Ascending aorta (tissue), 2 donors: ENCODE results near the gene COG4. TPM values are rescaled to one million over a fixed set of nuclear protein-coding genes. Genes with fewer than 3 reads are reported as not detected.

ENCODE experiments used
- DNase-seq, 2 donors: peaks; one replicate each; pipeline ENCODE4 v3.0.0-alpha.2; 2019; ENCODE audit warnings: low spot score in 2 of 2
- H3K27ac ChIP-seq, 2 donors: fragments of 200-600 bp; sonication (generic); one replicate each; pipeline ENCODE4 v1.5.1; 2016 to 2017; ENCODE audit warnings: mild to moderate bottlenecking in 1 of 2
- H3K27me3 ChIP-seq: fragments of 200-600 bp; sonication (generic); one replicate; pipeline ENCODE4 v1.5.1; 2017
- H3K36me3 ChIP-seq, 2 donors: fragments of 200-600 bp; sonication (generic); one replicate each; pipeline ENCODE4 v1.5.1; 2016
- H3K4me1 ChIP-seq, 2 donors: fragments of 200-600 bp; sonication (generic); one replicate each; pipeline ENCODE4 v1.5.1; 2016 to 2017; ENCODE audit warnings: mild to moderate bottlenecking in 1 of 2
- H3K4me3 ChIP-seq, 2 donors: fragments of 200-600 bp; sonication (generic); one replicate each; pipeline ENCODE4 v1.5.1; 2016 to 2017; ENCODE audit warnings: mild to moderate bottlenecking in 1 of 2
- H3K9me3 ChIP-seq, 2 donors: fragments of 200-600 bp; sonication (generic); one replicate each; pipeline ENCODE4 v1.5.1; 2016
- CTCF ChIP-seq, 3 experiments: fragments of 200-600 bp in 2 of 3; fragments of 450-650 bp in 1 of 3; sonication (generic) in 2 of 3; IDR thresholded peaks; one replicate each; pipeline ENCODE4 v1.5.1; 2016 to 2019; ENCODE audit warnings: antibody characterized with exemption in 3 of 3, mild to moderate bottlenecking in 1 of 3, moderate library complexity in 1 of 3
- intact Hi-C: fragments of 100-400 bp; cut with DNase I; formaldehyde crosslinking; loops from one replicate; pipeline ENCODE4 v1.15.1; 2023
- total RNA-seq: library from RNA; depleted of rRNA; stranded (reverse); fragments of >200 nt; gene quantifications from one replicate; pipeline ENCODE4 v1.1.0, GENCODE V29; 2016

The COG4 gene
- total RNA-seq, 1 donor from 2014 or later, result 59.1 TPM

GRCh38 chr16:70432723-70433457 is 90.5 kb downstream of the COG4 start:
- Histone ChIP-seq H3K4me1 (peaks cover 27 to 60% of the 10 kb centered on the region in 2 donors), H3K27ac (peak overlapping the region; percentile 73 to 75), H3K27me3 (no peaks in the 10 kb centered on the region), H3K36me3 (peaks cover 0 to 4% of the 10 kb centered on the region in 2 donors), H3K9me3 (no peaks in the 10 kb centered on the region), H3K4me3 (peak overlapping the region in 1 of 2 donors; percentile 30)
- intact Hi-C loops, result no loop called here
- no peak for TF ChIP-seq CTCF (IDR thresholded peaks at IDR 0.05)
- no peak for DNase-seq

GRCh38 chr16:70432356-70432722 is 91.0 kb downstream of the COG4 start:
- DNase-seq, result no peak
- H3K4me1 ChIP-seq, result peaks cover 30 to 64% of the 10 kb centered on the region in 2 donors
- H3K4me3 ChIP-seq, result no peak overlapping the region
- H3K9me3 ChIP-seq, result no peaks in the 10 kb centered on the region
- peaks cover 0 to 4% of the 10 kb centered on the region in 2 donors for H3K36me3 ChIP-seq
- intact Hi-C loops, result no loop called here
- TF ChIP-seq CTCF (IDR thresholded peaks at IDR 0.05), result no peak
- peak overlapping the region; percentile 73 to 75 for H3K27ac ChIP-seq
- H3K27me3 ChIP-seq, result no peaks in the 10 kb centered on the region

- peak overlapping the region; percentile 3 to 37 for H3K27ac ChIP-seq
- H3K9me3 ChIP-seq, result no peaks in the 10 kb centered on the region
- no peak for DNase-seq
- TF ChIP-seq CTCF (IDR thresholded peaks at IDR 0.05), result no peak
- H3K36me3 ChIP-seq, result peaks cover 0 to 4% of the 10 kb centered on the region in 2 donors
- H3K4me1 ChIP-seq, result peaks cover 30 to 60% of the 10 kb centered on the region in 2 donors
- no peaks in the 10 kb centered on the region for H3K27me3 ChIP-seq
- no peak overlapping the region for H3K4me3 ChIP-seq
- intact Hi-C loops, result no loop called here
Observed at GRCh38 chr16:70430667-70431536, 92.5 kb downstream of the COG4 start.

Other genes starting within 250 kb of the COG4 start
- gene AARS1, start 234.0 kb downstream of the COG4 start, total RNA-seq, result 19.3 TPM
- gene DDX19B, start 224.4 kb downstream of the COG4 start, total RNA-seq, result 24.2 TPM
- gene DDX19A, start 176.7 kb downstream of the COG4 start, total RNA-seq, result 31.5 TPM
- 52.3 TPM for gene ST3GAL2, start 84.5 kb downstream of the COG4 start, total RNA-seq
- gene FCSK, start 69.0 kb downstream of the COG4 start, total RNA-seq, result 54.5 TPM
- gene SF3B3, start 262 bp upstream of the COG4 start, total RNA-seq, result 31.2 TPM
- gene IL34, start 123.0 kb upstream of the COG4 start, total RNA-seq, result 116 TPM
- 98.6 TPM for gene MTSS2, start 162.5 kb upstream of the COG4 start, total RNA-seq